ENCODE data around the gene SLC24A2.

- TF ChIP-seq MAX (IDR thresholded peaks at IDR 0.05; ENCODE audit: insufficient read depth, insufficient read length) = no peak
- no peak for TF ChIP-seq EZH2 (IDR thresholded peaks at IDR 0.05; ENCODE audit: borderline replicate concordance, low read depth, low read length, severe bottlenecking)
- TF ChIP-seq CTCF (IDR thresholded peaks at IDR 0.05; ENCODE audit: extremely low read depth in 1 of 2, insufficient read depth in 1 of 2, low read depth in 1 of 2, low read length in 2 of 2) = no peak
- TF ChIP-seq POLR2A (IDR thresholded peaks at IDR 0.05; ENCODE audit: low read depth, low read length) = no peak
- TF ChIP-seq POLR2AphosphoS5 (IDR thresholded peaks at IDR 0.05; ENCODE audit: insufficient read depth, low read depth, low read length) = no peak
- no peak for TF ChIP-seq JUN (IDR thresholded peaks at IDR 0.05; ENCODE audit: borderline replicate concordance, insufficient read depth, insufficient read length, low read depth)
- no peak for TF ChIP-seq GATA2 (IDR thresholded peaks at IDR 0.05; ENCODE audit: insufficient read depth, insufficient read length, low read depth, low read length)
- TF ChIP-seq MYC (IDR thresholded peaks at IDR 0.05; ENCODE audit: low read depth, low read length) = no peak
Observed at GRCh38 chr9:19816769-19817168, 27.9 kb upstream of the SLC24A2 start.

Measured in endothelial cell of umbilical vein (primary cell).